ENCODE results near the gene IGLL5. TPM values are rescaled to one million over a fixed set of nuclear protein-coding genes. Genes with fewer than 3 reads are reported as not detected.
"Not testable (repeated sequence)": the region's sequence is repeated elsewhere in the genome, so short reads cannot be mapped to it uniquely, and the experiment has no call there.

Gene IGLL5
- total RNA-seq, 1 donor from 2014 or later: not detected

DNA sequence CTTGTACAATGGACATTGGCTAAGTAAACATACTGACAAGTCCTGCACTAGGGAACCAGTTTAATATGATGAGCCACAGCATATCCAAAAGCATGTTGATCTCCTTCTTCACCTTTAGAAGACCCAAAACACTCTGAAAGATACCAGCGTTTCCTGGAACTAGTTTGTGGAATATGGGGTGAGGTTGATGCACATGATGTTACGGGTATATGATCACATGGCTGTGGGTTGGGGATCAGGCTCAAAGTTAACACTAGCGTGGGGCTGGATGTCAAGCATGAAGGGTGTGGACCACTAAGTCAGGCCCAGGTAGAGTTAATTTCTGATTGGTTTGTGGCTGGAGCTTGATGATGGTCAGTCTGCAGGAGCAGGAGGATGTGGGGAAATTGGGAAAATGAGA lies 9.0 kb downstream of the IGLL5 start:
- TF ChIP-seq CTCF (IDR thresholded peaks at IDR 0.05; ENCODE audit: unreplicated experiment): no peak
- H3K4me3 Mint-ChIP-seq (ENCODE audit: low read depth): no peak overlapping the region

DNA sequence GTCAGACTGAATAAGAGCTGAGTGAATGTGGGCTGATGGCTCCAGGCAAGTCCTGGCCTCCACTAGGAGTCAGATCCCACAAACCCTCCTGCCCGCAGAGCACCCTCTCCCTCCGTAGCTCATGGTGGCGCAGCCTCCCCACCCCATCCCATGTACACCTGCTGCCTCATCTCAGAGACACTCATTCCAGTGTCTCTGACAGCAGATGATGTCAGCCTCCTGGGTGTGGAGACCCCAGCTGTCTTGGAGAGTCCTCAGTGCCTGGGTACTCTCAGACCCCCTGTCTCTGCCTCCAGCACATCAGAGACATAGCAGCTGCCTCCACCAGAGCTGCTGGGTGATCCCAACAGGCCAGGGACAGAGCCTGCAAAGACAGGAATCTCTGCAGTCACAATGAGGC lies 9.5 kb downstream of the IGLL5 start:
- H3K4me1 Mint-ChIP-seq (ENCODE audit: low read depth): no peaks in the 10 kb centered on the region
- no peaks in the 10 kb centered on the region for H3K9me3 Mint-ChIP-seq (ENCODE audit: low read depth)
- no peak overlapping the region for H3K27ac Mint-ChIP-seq
- peaks cover 43% of the 10 kb centered on the region for H3K27me3 Mint-ChIP-seq
- no peak for DNase-seq (ENCODE audit: low spot score, unreplicated experiment)
- TF ChIP-seq CTCF (IDR thresholded peaks at IDR 0.05; ENCODE audit: unreplicated experiment): no peak
- H3K4me3 Mint-ChIP-seq (ENCODE audit: low read depth): no peak overlapping the region
- H3K36me3 Mint-ChIP-seq (ENCODE audit: insufficient read depth): no peaks in the 10 kb centered on the region

More for the DNA sequence above, 9.0 kb downstream of the IGLL5 start:
- DNase-seq (ENCODE audit: low spot score, unreplicated experiment): no peak
- no peak overlapping the region for H3K27ac Mint-ChIP-seq
- no peaks in the 10 kb centered on the region for H3K9me3 Mint-ChIP-seq (ENCODE audit: low read depth)
- H3K27me3 Mint-ChIP-seq: peaks cover 41% of the 10 kb centered on the region
- no peaks in the 10 kb centered on the region for H3K4me1 Mint-ChIP-seq (ENCODE audit: low read depth)
- no peaks in the 10 kb centered on the region for H3K36me3 Mint-ChIP-seq (ENCODE audit: insufficient read depth)

DNA sequence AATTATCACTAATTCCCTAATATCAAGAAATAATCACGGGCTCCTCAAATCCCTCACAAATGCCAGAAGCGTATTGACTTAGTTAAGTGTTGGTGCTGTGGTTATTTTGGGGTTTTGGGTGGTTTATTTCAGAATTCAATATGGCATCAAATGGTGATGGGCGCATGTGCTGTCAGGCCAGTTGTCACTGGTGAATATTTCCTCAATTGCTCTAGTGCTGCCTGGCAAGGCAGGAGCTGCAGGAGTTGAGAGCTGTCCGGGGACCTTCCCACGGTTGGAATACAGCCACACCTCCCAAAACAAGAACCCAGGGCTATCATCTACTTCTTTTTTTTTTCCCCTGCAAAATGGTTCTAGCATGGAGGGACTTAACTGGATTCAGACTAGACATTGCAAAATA lies 10.3 kb downstream of the IGLL5 start:
- Mint-ChIP-seq H3K4me1 (ENCODE audit: low read depth) (no peaks in the 10 kb centered on the region), H3K4me3 (ENCODE audit: low read depth) (no peak overlapping the region), H3K27ac (no peak overlapping the region), H3K27me3 (peaks cover 40% of the 10 kb centered on the region), H3K9me3 (ENCODE audit: low read depth) (no peaks in the 10 kb centered on the region), H3K36me3 (ENCODE audit: insufficient read depth) (no peaks in the 10 kb centered on the region)
- no peak for DNase-seq (ENCODE audit: low spot score, unreplicated experiment)
- TF ChIP-seq CTCF (IDR thresholded peaks at IDR 0.05; ENCODE audit: unreplicated experiment): no peak

DNA sequence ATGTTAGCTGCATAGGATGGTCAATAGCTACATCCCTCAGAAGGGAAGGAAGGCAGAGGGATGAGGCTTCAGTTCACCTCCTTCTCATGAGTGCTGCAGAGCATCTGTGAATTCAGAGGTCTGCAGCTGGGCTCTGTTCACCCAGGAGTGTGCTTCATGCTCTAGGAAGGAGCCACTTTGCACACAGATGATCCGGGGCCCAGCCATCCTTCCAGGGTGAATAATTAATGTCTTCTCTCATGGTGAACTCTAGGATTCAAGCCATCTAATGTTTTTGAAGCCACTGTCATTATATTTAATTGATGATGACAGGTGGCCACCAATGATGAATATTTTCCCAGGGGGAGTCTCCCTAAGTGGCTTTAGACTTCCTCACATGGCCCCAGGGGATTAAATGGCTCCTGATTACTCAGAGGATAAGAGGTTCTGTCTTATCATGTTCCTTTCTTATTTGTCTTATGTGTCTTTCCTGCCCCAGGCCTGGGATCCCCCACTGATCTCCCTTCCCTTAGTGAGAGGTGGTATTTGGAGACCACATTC lies 10.9 kb downstream of the IGLL5 start:
- not testable (repeated sequence) for H3K9me3 Mint-ChIP-seq (ENCODE audit: low read depth); H3K4me1 Mint-ChIP-seq (ENCODE audit: low read depth); DNase-seq (ENCODE audit: low spot score, unreplicated experiment); H3K4me3 Mint-ChIP-seq (ENCODE audit: low read depth); H3K36me3 Mint-ChIP-seq (ENCODE audit: insufficient read depth); H3K27ac Mint-ChIP-seq
- H3K27me3 Mint-ChIP-seq: peaks cover 41% of the 10 kb centered on the region

DNA sequence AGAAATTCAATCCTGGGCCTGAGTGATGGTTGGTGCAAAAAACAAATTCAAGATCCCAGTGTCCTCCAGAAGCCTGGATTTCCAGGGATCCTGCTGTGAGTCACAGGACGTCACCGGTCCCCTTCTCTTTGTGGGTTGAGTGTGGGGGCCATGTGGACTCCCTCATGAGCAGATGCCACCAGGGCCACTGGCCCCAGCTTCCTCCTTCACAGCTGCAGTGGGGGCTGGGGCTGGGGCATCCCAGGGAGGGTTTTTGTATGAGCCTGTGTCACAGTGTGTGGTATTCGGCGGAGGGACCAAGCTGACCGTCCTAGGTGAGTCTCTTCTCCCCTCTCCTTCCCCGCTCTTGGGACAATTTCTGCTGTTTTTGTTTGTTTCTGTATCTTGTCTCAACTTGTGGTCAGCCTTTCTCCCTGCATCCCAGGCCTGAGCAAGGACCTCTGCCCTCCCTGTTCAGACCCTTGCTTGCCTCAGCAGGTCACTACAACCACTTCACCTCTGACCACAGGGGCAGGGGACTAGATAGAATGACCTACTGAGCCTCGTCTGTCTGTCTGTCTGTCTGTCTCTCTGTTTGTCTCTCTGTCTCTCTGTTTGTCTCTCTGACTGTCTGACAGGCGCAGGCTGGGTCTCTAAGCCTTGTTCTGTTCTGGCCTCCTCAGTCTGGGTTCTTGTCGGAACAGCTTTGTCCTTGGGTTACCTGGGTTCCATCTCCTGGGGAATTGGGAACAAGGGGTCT lies 11.9 kb downstream of the IGLL5 start:
- H3K27ac Mint-ChIP-seq; H3K4me1 Mint-ChIP-seq (ENCODE audit: low read depth); H3K4me3 Mint-ChIP-seq (ENCODE audit: low read depth); H3K9me3 Mint-ChIP-seq (ENCODE audit: low read depth); H3K36me3 Mint-ChIP-seq (ENCODE audit: insufficient read depth); DNase-seq (ENCODE audit: low spot score, unreplicated experiment): not testable (repeated sequence)
- peaks cover 40% of the 10 kb centered on the region for H3K27me3 Mint-ChIP-seq

GRCh38 chr22:22900527-22901205 lies 13.1 kb downstream of the IGLL5 start:
- not testable (repeated sequence) for H3K9me3 Mint-ChIP-seq (ENCODE audit: low read depth); DNase-seq (ENCODE audit: low spot score, unreplicated experiment); H3K36me3 Mint-ChIP-seq (ENCODE audit: insufficient read depth); H3K4me3 Mint-ChIP-seq (ENCODE audit: low read depth); H3K27ac Mint-ChIP-seq; H3K4me1 Mint-ChIP-seq (ENCODE audit: low read depth)
- peaks cover 33% of the 10 kb centered on the region for H3K27me3 Mint-ChIP-seq

Measured in progenitor cell of endocrine pancreas (in vitro differentiated cells).